ENCODE data around the gene KLHL35. TPM values are rescaled to one million over a fixed set of nuclear protein-coding genes. Genes with fewer than 3 reads are reported as not detected.

Gene KLHL35
- total RNA-seq, 1 experiment from 2014 or later: 0.83 TPM

DNA sequence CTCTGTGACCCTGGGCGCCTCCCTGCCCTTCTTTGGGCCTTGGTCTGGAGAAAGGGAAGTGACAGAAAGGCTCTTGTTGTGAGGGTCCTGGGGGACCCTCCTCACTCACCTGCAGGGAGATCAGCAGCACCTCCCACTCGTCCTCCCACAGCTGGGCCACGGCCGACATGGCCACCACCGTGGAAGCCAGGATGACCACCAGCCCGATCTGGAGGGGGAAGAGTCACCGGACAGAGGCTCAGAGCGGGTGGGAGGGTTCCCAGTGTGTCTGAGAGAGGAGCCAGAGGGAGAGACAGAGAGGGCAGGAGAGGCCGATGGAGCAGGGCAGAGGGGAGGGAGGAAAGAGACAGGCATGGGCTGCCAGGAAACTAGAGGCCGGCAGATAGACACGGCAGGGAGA is 16.8 kb upstream of the KLHL35 start:
- Histone ChIP-seq H3K79me2 (ENCODE audit: insufficient read depth, low read length) (no peaks in the 10 kb centered on the region), H3K27me3 (ENCODE audit: insufficient read depth, low read length) (no peaks in the 10 kb centered on the region), H3K9ac (ENCODE audit: extremely low read depth, insufficient read length, low read length) (no peak overlapping the region), H2BK5ac (ENCODE audit: insufficient read length, low read length) (no peak overlapping the region), H4K91ac (ENCODE audit: insufficient read length, low read depth, low read length) (no peak overlapping the region), H2AFZ (ENCODE audit: low read length) (no peak overlapping the region), H3K27ac (ENCODE audit: insufficient read length, low read depth, low read length) (no peak overlapping the region), H3K9me3 (ENCODE audit: control insufficient read depth, low read depth, low read length) (no peaks in the 10 kb centered on the region), H3K23me2 (ENCODE audit: insufficient read length, low read depth, low read length, poor library complexity, severe bottlenecking) (no peaks in the 10 kb centered on the region), H2BK15ac (ENCODE audit: low read depth, low read length) (no peak overlapping the region), H4K5ac (ENCODE audit: insufficient read length, low read depth, low read length) (no peak overlapping the region), H3K14ac (ENCODE audit: insufficient read depth, low read length) (no peak overlapping the region), H2AK5ac (ENCODE audit: insufficient read length, low read length) (no peak overlapping the region), H2BK12ac (ENCODE audit: insufficient read length, low read depth, low read length) (no peak overlapping the region), H4K8ac (replicated peaks; ENCODE audit: insufficient read length, low read depth, low read length) (no peak overlapping the region), H4K20me1 (ENCODE audit: control insufficient read depth, insufficient read depth, insufficient read length) (no peaks in the 10 kb centered on the region), H3K4me1 (ENCODE audit: insufficient read depth, low read length) (no peaks in the 10 kb centered on the region), H3K56ac (ENCODE audit: insufficient read length, low read depth, low read length) (no peak overlapping the region), H2BK20ac (ENCODE audit: low read depth, low read length, poor library complexity, severe bottlenecking) (no peak overlapping the region), H3K18ac (ENCODE audit: insufficient read length, low read depth, low read length) (no peak overlapping the region), H3K23ac (ENCODE audit: insufficient read length, low read depth, low read length) (no peak overlapping the region), H2BK120ac (ENCODE audit: low read depth, low read length, poor library complexity, severe bottlenecking) (no peak overlapping the region), H3K79me1 (ENCODE audit: insufficient read depth, low read depth, low read length, poor library complexity, severe bottlenecking) (no peaks in the 10 kb centered on the region), H3T11ph (ENCODE audit: low read length) (no peak overlapping the region), H3K4me2 (ENCODE audit: insufficient read depth, insufficient read length, low read length) (no peak overlapping the region), H3K4ac (ENCODE audit: low read depth, low read length) (no peak overlapping the region)
- Mint-ChIP-seq H3K27me3 (ENCODE audit: low read depth) (peaks cover 7% of the 10 kb centered on the region), H3K9me3 (no peaks in the 10 kb centered on the region), H3K4me1 (peaks cover 5 to 10% of the 10 kb centered on the region in 2 experiments; a peak in 1 of 4 replicates), H3K36me3 (ENCODE audit: insufficient read depth in 1 of 3, low read depth in 3 of 3) (no peaks in the 10 kb centered on the region; a peak in 1 of 7 replicates), H3K27ac (no peak overlapping the region; a peak in 2 of 7 replicates), H3K4me3 (no peak overlapping the region)
- TF ChIP-seq, protein P1, sequence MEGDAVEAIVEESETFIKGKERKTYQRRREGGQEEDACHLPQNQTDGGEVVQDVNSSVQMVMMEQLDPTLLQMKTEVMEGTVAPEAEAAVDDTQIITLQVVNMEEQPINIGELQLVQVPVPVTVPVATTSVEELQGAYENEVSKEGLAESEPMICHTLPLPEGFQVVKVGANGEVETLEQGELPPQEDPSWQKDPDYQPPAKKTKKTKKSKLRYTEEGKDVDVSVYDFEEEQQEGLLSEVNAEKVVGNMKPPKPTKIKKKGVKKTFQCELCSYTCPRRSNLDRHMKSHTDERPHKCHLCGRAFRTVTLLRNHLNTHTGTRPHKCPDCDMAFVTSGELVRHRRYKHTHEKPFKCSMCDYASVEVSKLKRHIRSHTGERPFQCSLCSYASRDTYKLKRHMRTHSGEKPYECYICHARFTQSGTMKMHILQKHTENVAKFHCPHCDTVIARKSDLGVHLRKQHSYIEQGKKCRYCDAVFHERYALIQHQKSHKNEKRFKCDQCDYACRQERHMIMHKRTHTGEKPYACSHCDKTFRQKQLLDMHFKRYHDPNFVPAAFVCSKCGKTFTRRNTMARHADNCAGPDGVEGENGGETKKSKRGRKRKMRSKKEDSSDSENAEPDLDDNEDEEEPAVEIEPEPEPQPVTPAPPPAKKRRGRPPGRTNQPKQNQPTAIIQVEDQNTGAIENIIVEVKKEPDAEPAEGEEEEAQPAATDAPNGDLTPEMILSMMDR (conservative IDR thresholded peaks at IDR 0.05): no peak
- no peak for DNase-seq
- WGBS (ENCODE audit: extremely low coverage, insufficient read length, low lambda C conversion rate): no CpG with 5 or more reads among the region's 11 CpGs
